RWPE2 (cell line): ENCODE measurements around the gene IRF2.

Experiments
- ATAC-seq: fragments of 200-7000 bp; cut with Tn5 transposase; 3 replicates; pipeline ENCODE4 v1.9.1; 2021; ENCODE audit warnings: low read depth
- DNase-seq: peaks from one replicate; pipeline ENCODE4 v3.0.0-alpha.2; 2020; ENCODE audit warnings: low spot score
- H3K27ac ChIP-seq: fragments of 450-650 bp; 2 replicates; pipeline ENCODE4 v1.5.1; 2017; ENCODE audit warnings: mild to moderate bottlenecking; ENCODE audit not compliant: poor library complexity, severe bottlenecking
- H3K27me3 ChIP-seq: fragments of 250-450 bp; sonication (Bioruptor Pico); 2 replicates; pipeline ENCODE4 v1.5.1; 2021; ENCODE audit warnings: mild to moderate bottlenecking, moderate library complexity; ENCODE audit not compliant: insufficient read depth, poor library complexity, severe bottlenecking
- H3K36me3 ChIP-seq: fragments of 250-450 bp; sonication (Bioruptor Pico); 2 replicates; pipeline ENCODE4 v1.5.1; 2020; ENCODE audit warnings: low read depth, mild to moderate bottlenecking, moderate library complexity
- H3K4me1 ChIP-seq: fragments of 250-450 bp; sonication (Bioruptor Pico); 2 replicates; pipeline ENCODE4 v1.5.1; 2021; ENCODE audit warnings: mild to moderate bottlenecking, moderate library complexity; ENCODE audit not compliant: insufficient read depth, poor library complexity, severe bottlenecking
- H3K4me3 ChIP-seq: fragments of 250-450 bp; sonication (Bioruptor Pico); 2 replicates; pipeline ENCODE4 v1.5.1; 2021; ENCODE audit warnings: mild to moderate bottlenecking, moderate library complexity; ENCODE audit not compliant: severe bottlenecking
- H3K9me3 ChIP-seq: fragments of 250-450 bp; sonication (Bioruptor Pico); 2 replicates; pipeline ENCODE4 v1.5.1; 2021; ENCODE audit warnings: mild to moderate bottlenecking, moderate library complexity; ENCODE audit not compliant: severe bottlenecking
- CTCF ChIP-seq: fragments of 450-650 bp; IDR thresholded peaks from one replicate; pipeline ENCODE4 v1.5.1; 2017; ENCODE audit warnings: mild to moderate bottlenecking, moderate library complexity; ENCODE audit not compliant: poor library complexity, severe bottlenecking

Gene IRF2

GRCh38 chr4:184434501-184435066, 39.8 kb downstream of the IRF2 start:
- no peaks in the 10 kb centered on the region; the same call in 1 of the 2 replicates for H3K36me3 ChIP-seq
- DNase-seq (no peak), ATAC-seq (no peak)
- H3K27me3 ChIP-seq: no peaks in the 10 kb centered on the region
- H3K9me3 ChIP-seq: no peaks in the 10 kb centered on the region
- TF ChIP-seq CTCF: no peak
- H3K27ac ChIP-seq: no peak overlapping the region
- no peaks in the 10 kb centered on the region for H3K4me1 ChIP-seq
- H3K4me3 ChIP-seq: no peak overlapping the region

GRCh38 chr4:184434021-184434420, 40.3 kb downstream of the IRF2 start:
- Histone ChIP-seq H3K4me1 (no peaks in the 10 kb centered on the region), H3K27me3 (no peaks in the 10 kb centered on the region), H3K4me3 (no peak overlapping the region), H3K36me3 (no peaks in the 10 kb centered on the region; the same call in 1 of the 2 replicates), H3K27ac (no peak overlapping the region), H3K9me3 (no peaks in the 10 kb centered on the region)
- ATAC-seq: no peak
- DNase-seq: no peak
- no peak for TF ChIP-seq CTCF

GRCh38 chr4:184433258-184433892, 41.0 kb downstream of the IRF2 start:
- TF ChIP-seq CTCF: no peak
- peaks cover 3% of the 10 kb centered on the region; the same call in 1 of the 2 replicates for H3K36me3 ChIP-seq
- ATAC-seq: no peak
- no peaks in the 10 kb centered on the region for H3K27me3 ChIP-seq
- no peak for DNase-seq
- no peaks in the 10 kb centered on the region for H3K9me3 ChIP-seq
- no peak overlapping the region for H3K4me3 ChIP-seq
- no peak overlapping the region for H3K27ac ChIP-seq
- H3K4me1 ChIP-seq: no peaks in the 10 kb centered on the region

GRCh38 chr4:184432127-184432922, 42.0 kb downstream of the IRF2 start:
- no peak overlapping the region for H3K4me3 ChIP-seq
- H3K4me1 ChIP-seq: peaks cover 4% of the 10 kb centered on the region
- H3K36me3 ChIP-seq: peaks cover 11% of the 10 kb centered on the region; the same call in 1 of the 2 replicates
- H3K9me3 ChIP-seq: no peaks in the 10 kb centered on the region
- no peaks in the 10 kb centered on the region for H3K27me3 ChIP-seq
- no peak for TF ChIP-seq CTCF
- ATAC-seq: no peak
- H3K27ac ChIP-seq: no peak overlapping the region
- no peak for DNase-seq
